WERI-Rb-1 (cell line): Measurements from ENCODE around the gene KRABD2.
A peak's percentile ranks its signal among the peaks of the same experiment; 100 is the strongest.

Source experiments
- DNase-seq: peaks from one replicate; pipeline ENCODE4 v3.0.0-alpha.2; 2020
- H3K27ac ChIP-seq: fragments of 250-450 bp; sonication (Bioruptor Pico); 2 replicates; pipeline ENCODE4 v1.5.1; 2020; ENCODE audit warnings: mild to moderate bottlenecking, moderate library complexity
- H3K27me3 ChIP-seq: fragments of 250-450 bp; sonication (Bioruptor Pico); 2 replicates; pipeline ENCODE4 v1.5.1; 2021; ENCODE audit warnings: mild to moderate bottlenecking, low read depth, moderate library complexity; ENCODE audit not compliant: insufficient read depth, severe bottlenecking
- H3K36me3 ChIP-seq: fragments of 250-450 bp; sonication (Bioruptor Pico); 2 replicates; pipeline ENCODE4 v1.5.1; 2020; ENCODE audit warnings: mild to moderate bottlenecking, moderate library complexity
- H3K4me3 ChIP-seq: 2 replicates; pipeline ENCODE4 v1.5.1; 2011; ENCODE audit warnings: low read depth, mild to moderate bottlenecking, control low read depth, low read length
- H3K9me3 ChIP-seq: fragments of 250-450 bp; sonication (Bioruptor Pico); 2 replicates; pipeline ENCODE4 v1.5.1; 2021; ENCODE audit warnings: mild to moderate bottlenecking, moderate library complexity; ENCODE audit not compliant: severe bottlenecking
- CTCF ChIP-seq: IDR thresholded peaks from 2 replicates; pipeline ENCODE4 v1.5.1; 2011; ENCODE audit warnings: low read depth, mild to moderate bottlenecking, control low read depth, inconsistent platforms, low read length

Gene KRABD2

GRCh38 chr17:8345052-8345690 is 31.3 kb downstream of the KRABD2 start:
- DNase-seq = no peak
- TF ChIP-seq CTCF = no peak
- H3K4me3 ChIP-seq = no peak overlapping the region
- no peak overlapping the region for H3K27ac ChIP-seq
- no peaks in the 10 kb centered on the region for H3K27me3 ChIP-seq
- H3K9me3 ChIP-seq = no peaks in the 10 kb centered on the region
- no peaks in the 10 kb centered on the region for H3K36me3 ChIP-seq

GRCh38 chr17:8341456-8341855 is 35.0 kb downstream of the KRABD2 start:
- no peak for DNase-seq
- no peaks in the 10 kb centered on the region for H3K27me3 ChIP-seq

GRCh38 chr17:8339540-8339939 is 37.0 kb downstream of the KRABD2 start, which contains the start of gene ODF4:
TSS of gene ODF4 (plus strand) at chr17:8339840. CDS start at chr17:8340052, 212 bp downstream.
- no peak within 1 kb of the TSS for H3K4me3 ChIP-seq
- H3K36me3 ChIP-seq = no peaks in the 10 kb centered on the region
- DNase-seq = no peak
- no peak for TF ChIP-seq CTCF
- no peak within 1 kb of the TSS for H3K27ac ChIP-seq
- H3K9me3 ChIP-seq = no peaks in the 10 kb centered on the region
- no peaks in the 10 kb centered on the region for H3K27me3 ChIP-seq

More at GRCh38 chr17:8341456-8341855, 35.0 kb downstream of the KRABD2 start:
- H3K4me3 ChIP-seq = no peak overlapping the region
- H3K36me3 ChIP-seq = no peaks in the 10 kb centered on the region
- H3K27ac ChIP-seq = no peak overlapping the region
- TF ChIP-seq CTCF = no peak
- H3K9me3 ChIP-seq = no peaks in the 10 kb centered on the region

- Histone ChIP-seq H3K4me3 (no peak overlapping the region), H3K27ac (no peak overlapping the region), H3K27me3 (no peaks in the 10 kb centered on the region), H3K9me3 (no peaks in the 10 kb centered on the region), H3K36me3 (no peaks in the 10 kb centered on the region)
- no peak for TF ChIP-seq CTCF
- DNase-seq = no peak
Observed at GRCh38 chr17:8338753-8339140, 37.8 kb downstream of the KRABD2 start.

GRCh38 chr17:8337802-8338752 is 38.4 kb downstream of the KRABD2 start:
- Histone ChIP-seq H3K27me3 (no peaks in the 10 kb centered on the region), H3K36me3 (no peaks in the 10 kb centered on the region), H3K9me3 (no peaks in the 10 kb centered on the region), H3K4me3 (peak overlapping the region; percentile 23), H3K27ac (0 out of 2 replicates have a peak overlapping the region, but pooled peaks have one; percentile 1)
- TF ChIP-seq CTCF = no peak
- no peak for DNase-seq
